Stimulated activated CD8-positive, alpha-beta memory T cell treated with anti-CD3 and anti-CD28 coated beads, Interleukin-2, amount 100 ng/mL, for 48 hours (primary cell): ENCODE data around the gene IDE.
"Not testable (repeated sequence)": the region's sequence is repeated elsewhere in the genome, so short reads cannot be mapped to it uniquely, and the experiment has no call there.

ENCODE experiments used
- DNase-seq, 2 donors: peaks; one replicate each; pipeline ENCODE4 v3.0.0-alpha.2; 2020; ENCODE audit warnings: low read depth in 2 of 2

Gene IDE

DNA sequence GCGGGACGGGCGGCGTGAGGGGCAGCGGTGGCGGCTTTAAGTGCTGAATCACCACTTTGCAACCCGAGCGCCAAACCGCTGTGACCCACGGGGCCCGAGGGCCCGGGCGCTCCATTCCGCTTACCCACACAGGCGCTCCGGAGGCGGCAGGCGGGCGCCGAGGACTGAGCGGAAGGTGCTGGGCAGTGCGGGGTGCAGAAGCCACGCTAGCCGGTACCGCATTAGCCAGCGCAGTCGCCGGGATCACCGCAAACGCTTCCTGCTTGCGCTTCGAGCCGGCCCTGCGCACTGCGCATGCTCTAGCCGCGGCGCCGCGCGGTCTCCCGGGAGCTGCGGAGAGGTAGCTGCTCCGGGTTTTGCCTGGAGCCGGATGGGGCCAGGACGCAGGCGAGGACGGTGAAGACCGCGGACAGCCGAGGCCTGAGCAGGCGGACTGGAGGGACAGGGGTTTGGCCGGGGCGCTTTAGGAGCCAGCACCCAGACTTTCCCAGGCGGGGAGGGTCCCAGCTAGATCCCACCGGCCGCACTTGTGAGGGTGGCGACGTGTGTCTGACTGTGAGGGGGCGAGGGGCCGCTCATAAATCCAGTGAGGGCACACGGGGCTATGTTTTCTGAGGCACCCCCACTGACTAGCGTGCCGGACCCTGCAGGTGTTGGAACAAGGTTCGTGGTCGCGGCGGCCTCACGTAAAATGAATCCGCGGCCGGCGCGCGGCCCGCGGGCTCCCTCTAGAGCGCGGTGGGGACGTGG is at the start of gene IDE:
Gene IDE, minus strand, starts transcription at position 296 of the 750 bp plus-strand sequence. Its CDS starts 74 bp downstream, at position 222.
- DNase-seq, result peak; percentile 72 to 77

DNA sequence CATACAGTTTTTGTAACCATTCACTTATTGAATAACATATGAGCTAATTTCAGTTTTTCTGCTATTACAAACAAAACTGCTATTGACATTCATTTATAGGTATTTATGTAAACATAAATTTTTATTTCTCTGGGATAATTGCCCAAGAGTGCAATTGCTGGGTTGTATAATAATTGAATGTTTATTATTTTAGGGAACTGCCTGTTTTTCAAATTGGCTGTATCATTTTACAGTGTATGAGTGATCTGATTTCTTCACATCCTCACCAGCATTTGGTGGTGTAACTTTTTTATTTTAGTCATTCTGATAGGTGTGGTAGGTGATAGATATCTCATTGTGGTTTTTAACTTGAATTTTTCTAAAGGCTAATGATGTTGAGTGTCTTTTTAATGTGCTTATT is 45.5 kb upstream of the IDE start:
- no peak for DNase-seq

GRCh38 chr10:92615515-92615914 is 41.6 kb upstream of the IDE start:
- DNase-seq, result no peak

DNA sequence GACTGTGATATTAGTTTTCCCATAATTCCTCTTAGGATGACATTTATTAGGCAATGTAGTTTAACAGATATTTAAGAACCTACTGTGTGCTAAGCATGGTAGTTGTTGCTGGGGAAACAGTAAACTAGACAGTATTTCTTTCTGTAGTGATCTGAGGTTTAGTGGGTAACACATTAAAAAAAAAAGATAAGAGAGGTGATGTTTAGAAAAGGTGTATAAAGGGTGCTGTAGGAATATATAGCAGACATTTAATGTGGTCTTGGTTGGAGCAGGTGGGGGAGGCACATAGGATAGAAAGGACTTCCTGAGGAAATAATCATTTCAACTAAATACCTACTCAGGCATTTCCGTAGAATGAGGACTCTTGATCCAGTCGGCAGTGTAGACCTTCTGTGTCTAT is 30.9 kb upstream of the IDE start:
- no peak for DNase-seq

DNA sequence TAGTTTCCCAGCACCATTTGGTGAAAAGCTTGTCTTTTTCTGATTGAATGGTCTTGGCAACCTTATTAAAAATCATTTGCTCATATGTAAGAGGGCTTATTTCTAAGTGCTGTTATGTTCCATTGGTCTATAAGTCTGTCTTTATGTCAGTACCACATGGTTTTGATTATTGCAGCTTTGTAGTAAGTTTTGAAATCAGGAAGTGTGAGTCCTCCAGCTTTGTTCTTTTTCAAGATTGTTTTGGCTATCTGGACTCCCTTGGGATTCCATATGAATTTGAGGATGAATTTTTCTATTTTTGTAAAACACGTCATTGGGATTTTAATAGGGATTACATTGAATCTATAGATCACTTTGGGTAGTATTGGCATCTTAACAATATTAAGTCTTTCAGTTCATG is 24.4 kb upstream of the IDE start:
- DNase-seq, result no peak

DNA sequence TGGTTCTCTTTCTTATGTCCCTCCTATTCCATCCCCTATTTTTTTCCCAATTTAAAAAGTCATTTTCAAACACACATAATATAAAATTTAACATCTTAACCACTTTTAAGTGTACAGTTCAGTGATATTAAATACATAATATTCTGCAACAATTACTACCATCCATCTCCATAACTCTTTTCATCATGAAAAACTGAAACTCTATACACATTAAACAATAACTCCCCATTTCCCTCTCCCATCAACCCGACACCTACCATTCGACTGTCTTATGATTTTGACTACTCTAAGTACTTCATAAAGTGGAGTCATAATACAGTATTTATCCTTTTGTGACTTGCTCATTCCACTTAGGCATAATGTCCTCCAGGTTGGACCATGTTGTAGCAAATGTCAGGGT is 21.6 kb upstream of the IDE start:
- DNase-seq, result no peak

- no peak for DNase-seq
These were observed 20.0 kb upstream of the IDE start for GRCh38 chr10:92593619-92594588.

DNA sequence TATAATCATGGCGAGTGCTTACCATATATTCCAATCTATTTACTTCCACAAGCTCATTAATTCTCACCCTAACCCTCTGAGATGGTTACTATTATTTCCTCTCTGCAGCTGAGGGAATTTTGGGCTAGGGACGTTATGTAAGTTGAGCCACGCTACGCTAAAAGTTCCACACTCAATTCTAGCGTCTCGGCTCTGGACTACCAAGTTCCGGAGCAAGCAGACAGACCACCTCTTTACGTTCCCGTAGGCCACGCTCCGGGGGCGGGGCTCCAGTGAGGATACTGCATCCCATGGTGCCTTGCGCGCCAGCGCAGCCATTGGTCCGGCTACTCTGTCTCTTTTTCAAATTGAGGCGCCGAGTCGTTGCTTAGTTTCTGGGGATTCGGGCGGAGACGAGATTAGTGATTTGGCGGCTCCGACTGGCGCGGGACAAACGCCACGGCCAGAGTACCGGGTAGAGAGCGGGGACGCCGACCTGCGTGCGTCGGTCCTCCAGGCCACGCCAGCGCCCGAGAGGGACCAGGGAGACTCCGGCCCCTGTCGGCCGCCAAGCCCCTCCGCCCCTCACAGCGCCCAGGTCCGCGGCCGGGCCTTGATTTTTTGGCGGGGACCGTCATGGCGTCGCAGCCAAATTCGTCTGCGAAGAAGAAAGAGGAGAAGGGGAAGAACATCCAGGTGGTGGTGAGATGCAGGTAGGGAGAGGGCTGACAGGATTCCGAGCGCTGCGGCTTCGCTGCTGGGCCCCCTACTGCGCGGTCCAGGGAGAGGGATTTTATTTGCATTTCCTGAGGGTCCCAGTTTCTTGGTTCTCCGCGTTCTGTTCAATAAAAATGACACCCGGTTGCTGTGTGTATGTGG is 19.1 kb upstream of the IDE start, which contains the start of gene KIF11:
Gene KIF11, plus strand, starts transcription at position 370 of the 858 bp plus-strand sequence. Its CDS starts 246 bp downstream, at position 616.
- peak; percentile 97 to 98 for DNase-seq

GRCh38 chr10:92591550-92592022 is 17.7 kb upstream of the IDE start:
- peak; percentile 83 to 87 for DNase-seq

DNA sequence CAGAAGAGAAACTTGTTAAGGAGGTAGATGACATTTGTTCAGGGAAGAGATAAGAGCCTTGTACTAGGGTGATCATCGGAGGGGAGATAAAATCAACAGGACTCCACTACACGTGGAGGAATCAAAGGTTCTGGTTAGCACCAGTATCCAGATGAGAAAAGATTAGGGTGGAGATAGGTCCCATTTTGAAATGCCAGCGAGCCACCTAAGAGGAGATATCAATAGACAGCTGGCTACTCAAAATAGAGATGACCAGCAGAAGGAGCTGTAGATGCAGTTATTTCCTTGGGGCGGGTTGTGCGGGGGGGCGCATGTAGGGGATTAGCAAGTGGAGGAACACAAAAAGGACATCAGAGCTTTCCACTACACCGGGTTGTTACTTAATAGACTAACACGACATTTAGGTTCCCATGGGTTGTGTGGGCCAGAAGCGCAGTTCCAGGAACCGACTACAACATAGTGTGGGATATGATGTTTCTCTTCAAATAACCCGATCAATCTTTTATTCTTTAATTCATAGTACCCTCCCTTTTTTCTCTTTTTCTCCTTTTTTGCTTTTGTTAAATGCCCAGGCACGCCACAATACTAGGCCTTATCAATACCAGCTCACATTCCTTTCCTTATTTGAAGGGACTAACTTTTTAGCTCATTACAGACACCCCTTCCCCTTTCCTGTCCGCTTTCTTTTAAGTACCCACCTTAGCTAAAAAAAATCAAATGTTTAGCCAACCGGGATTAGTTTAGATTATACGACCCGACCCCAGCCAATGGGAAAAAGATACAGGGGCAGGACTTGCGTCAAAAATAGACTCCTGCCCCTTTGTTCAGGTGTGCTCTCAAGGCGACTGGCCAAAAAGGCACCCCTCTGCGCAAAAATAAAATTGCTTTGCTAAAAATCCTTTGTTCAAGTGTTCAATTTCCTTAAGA is 17.0 kb upstream of the IDE start:
- DNase-seq, result no peak

- DNase-seq, result not testable (repeated sequence)
These were observed 8.5 kb upstream of the IDE start for GRCh38 chr10:92582347-92582746.

GRCh38 chr10:92575961-92576360 is 2.1 kb upstream of the IDE start:
- no peak for DNase-seq

GRCh38 chr10:92574548-92575261 is 812 bp upstream of the IDE start:
- no peak for DNase-seq

DNA sequence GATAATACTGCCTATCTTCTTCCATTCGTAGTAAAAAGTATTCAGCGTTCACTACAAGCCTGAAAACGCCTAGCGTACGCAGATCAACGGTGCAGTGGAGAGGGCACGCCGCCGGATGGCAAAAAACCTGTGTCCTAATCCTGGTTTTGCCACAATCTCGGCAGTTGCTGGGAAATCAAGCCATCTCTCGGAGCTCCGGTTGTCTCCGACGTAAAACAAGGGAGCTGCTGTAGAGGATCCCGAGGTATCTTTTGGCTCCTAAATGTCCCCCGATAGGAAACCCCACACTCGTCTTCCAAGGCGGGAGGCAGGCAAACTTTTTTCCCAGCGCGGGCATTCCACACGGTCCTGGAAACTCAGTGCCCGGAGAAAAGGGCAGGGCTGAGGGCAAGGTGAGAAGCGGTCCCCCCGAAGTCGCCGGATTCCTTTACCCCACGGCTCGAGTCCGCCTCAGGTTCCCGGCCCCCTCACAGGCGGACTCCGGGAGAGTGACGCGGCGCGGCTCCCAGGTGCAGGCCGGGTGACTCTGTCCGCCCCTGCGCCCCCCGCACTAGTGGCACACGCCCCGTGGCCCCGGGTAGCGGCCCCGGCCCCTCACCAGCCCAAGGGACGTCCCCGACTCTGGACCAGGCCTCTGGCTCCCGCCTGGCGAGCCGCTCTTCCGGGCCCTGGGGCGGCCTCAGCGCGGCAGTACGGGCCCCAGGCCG is 649 bp downstream of the IDE start:
- no peak for DNase-seq

GRCh38 chr10:92572362-92573090 is 1.4 kb downstream of the IDE start:
- DNase-seq, result no peak

DNA sequence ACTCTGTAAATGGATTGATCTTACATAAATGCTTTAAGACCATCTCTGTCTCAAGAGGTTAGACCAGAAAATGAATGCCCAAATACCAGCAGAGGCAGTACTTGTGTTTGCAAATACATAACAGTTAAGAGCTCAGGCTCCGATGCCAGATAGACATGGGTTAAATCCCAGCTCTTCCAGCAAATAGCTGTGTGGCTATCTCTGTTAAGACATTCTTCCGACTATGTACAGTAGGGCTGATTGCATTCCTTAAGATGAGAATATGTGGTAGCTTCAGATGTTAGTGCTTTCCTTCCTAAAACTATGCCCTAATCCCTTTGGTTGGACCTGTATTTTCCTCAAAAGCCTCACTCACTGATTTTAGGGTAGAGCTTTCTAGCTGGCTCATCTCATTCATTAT is 2.2 kb downstream of the IDE start:
- DNase-seq, result no peak

- DNase-seq, result not testable (repeated sequence)
These were observed 4.2 kb downstream of the IDE start for GRCh38 chr10:92569663-92570062.

DNA sequence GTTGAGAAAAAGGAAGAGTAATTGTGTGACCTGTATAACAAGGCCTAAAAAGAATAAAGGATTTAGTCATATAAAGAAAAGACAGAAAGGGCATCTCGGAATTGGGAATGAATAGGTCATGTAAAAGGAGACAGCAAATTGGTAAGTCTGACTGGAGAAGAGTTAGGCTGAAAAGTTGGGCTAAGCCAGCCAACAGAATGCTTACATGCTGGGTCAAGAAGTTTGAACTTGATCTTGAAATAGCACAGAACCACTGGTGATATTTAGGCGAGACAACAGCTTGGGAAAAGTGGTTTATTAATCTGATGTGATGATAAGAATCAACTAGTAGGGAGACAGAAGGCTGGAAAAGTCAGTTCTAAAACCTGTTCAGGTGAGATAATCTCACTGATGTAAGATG is 4.8 kb downstream of the IDE start:
- DNase-seq, result no peak
